Trophoblast cell (in vitro differentiated cells and primary cell): Measurements from ENCODE around the gene SEMA7A.
"Not testable (repeated sequence)": the region's sequence is repeated elsewhere in the genome, so short reads cannot be mapped to it uniquely, and the experiment has no call there.

ENCODE experiments used
- DNase-seq, 2 donors: peaks; one replicate each; pipeline ENCODE4 v3.0.0-alpha.2; 2016
- H2AFZ ChIP-seq: 2 replicates; pipeline ENCODE4 v1.6.1; 2013; ENCODE audit warnings: low read length, moderate library complexity, mild to moderate bottlenecking; ENCODE audit not compliant: insufficient read depth, poor library complexity
- H2AK5ac ChIP-seq: 2 replicates; pipeline ENCODE4 v1.6.1; 2013; ENCODE audit warnings: mild to moderate bottlenecking, low read length
- H2BK120ac ChIP-seq: 2 replicates; pipeline ENCODE4 v1.6.1; 2013; ENCODE audit warnings: low read length, mild to moderate bottlenecking, moderate library complexity; ENCODE audit not compliant: insufficient read depth, poor library complexity
- H2BK12ac ChIP-seq: 2 replicates; pipeline ENCODE4 v1.6.1; 2013; ENCODE audit warnings: mild to moderate bottlenecking, low read length, moderate library complexity
- H2BK5ac ChIP-seq: 2 replicates; pipeline ENCODE4 v1.6.1; 2013; ENCODE audit warnings: low read length, low read depth, moderate library complexity, mild to moderate bottlenecking; ENCODE audit not compliant: poor library complexity
- H3K14ac ChIP-seq: 2 replicates; pipeline ENCODE4 v1.6.1; 2013; ENCODE audit warnings: mild to moderate bottlenecking, low read length
- H3K18ac ChIP-seq: 2 replicates; pipeline ENCODE4 v1.6.1; 2013; ENCODE audit warnings: mild to moderate bottlenecking, low read length
- H3K23ac ChIP-seq: 2 replicates; pipeline ENCODE4 v1.6.1; 2013; ENCODE audit warnings: low read length
- H3K27ac ChIP-seq: 2 replicates; pipeline ENCODE4 v1.5.1; 2013; ENCODE audit warnings: low read depth, mild to moderate bottlenecking, inconsistent platforms, low read length, moderate library complexity
- H3K27me3 ChIP-seq: 2 replicates; pipeline ENCODE4 v1.6.1; 2013; ENCODE audit warnings: inconsistent platforms, mild to moderate bottlenecking, low read length, moderate library complexity; ENCODE audit not compliant: insufficient read depth
- H3K36me3 ChIP-seq, 2 experiments: 1 replicate in 1 of 2; 2 replicates in 1 of 2; pipeline ENCODE4 v1.6.1; 2013; ENCODE audit warnings: low read length in 2 of 2, mild to moderate bottlenecking in 2 of 2, moderate library complexity in 1 of 2; ENCODE audit not compliant: insufficient read depth in 2 of 2, control insufficient read depth in 1 of 2
- H3K4ac ChIP-seq: 2 replicates; pipeline ENCODE4 v1.6.1; 2013; ENCODE audit warnings: low read depth, mild to moderate bottlenecking, low read length, moderate library complexity
- H3K4me1 ChIP-seq, 2 experiments: 1 replicate in 1 of 2; 2 replicates in 1 of 2; pipeline ENCODE4 v1.6.1; 2013; ENCODE audit warnings: low read length in 2 of 2, mild to moderate bottlenecking in 2 of 2, moderate library complexity in 1 of 2; ENCODE audit not compliant: insufficient read depth in 2 of 2, control insufficient read depth in 1 of 2
- H3K4me2 ChIP-seq: 2 replicates; pipeline ENCODE4 v1.6.1; 2013; ENCODE audit warnings: inconsistent platforms, mild to moderate bottlenecking, low read length, moderate library complexity
- H3K4me3 ChIP-seq: 2 replicates; pipeline ENCODE4 v1.5.1; 2013; ENCODE audit warnings: mild to moderate bottlenecking, low read depth, low read length, inconsistent platforms
- H3K79me1 ChIP-seq: one replicate; pipeline ENCODE4 v1.6.1; 2013; ENCODE audit warnings: low read length
- H3K79me2 ChIP-seq: 2 replicates; pipeline ENCODE4 v1.6.1; 2013; ENCODE audit warnings: low read length, mild to moderate bottlenecking; ENCODE audit not compliant: control insufficient read depth, insufficient read depth, poor library complexity
- H3K9ac ChIP-seq: 2 replicates; pipeline ENCODE4 v1.6.1; 2013; ENCODE audit warnings: mild to moderate bottlenecking, low read length
- H3K9me3 ChIP-seq: 2 replicates; pipeline ENCODE4 v1.6.1; 2013; ENCODE audit warnings: low read depth, mild to moderate bottlenecking, control low read depth, inconsistent platforms, low read length; ENCODE audit not compliant: insufficient read depth
- H4K12ac ChIP-seq: 2 replicates; pipeline ENCODE4 v1.6.1; 2013; ENCODE audit warnings: low read depth, mild to moderate bottlenecking, low read length, moderate library complexity
- H4K8ac ChIP-seq: 2 replicates; pipeline ENCODE4 v1.6.1; 2013; ENCODE audit warnings: low read depth, mild to moderate bottlenecking, low read length, moderate library complexity
- H4K91ac ChIP-seq: one replicate; pipeline ENCODE4 v1.6.1; 2013; ENCODE audit warnings: low read depth, mild to moderate bottlenecking, low read length, moderate library complexity
- whole genome bisulfite sequencing: extraction: QIAGEN DNeasy Blood & Tissue Kit; methylation state at CpG from one replicate; pipeline ENCODE4 v1.1.7; 2013; ENCODE audit warnings: missing lambda C conversion rate; ENCODE audit not compliant: insufficient read length, insufficient coverage; ENCODE audit errors: extremely low coverage; 5-methylcytosine and 5-hydroxymethylcytosine counted together

SEMA7A gene

DNA sequence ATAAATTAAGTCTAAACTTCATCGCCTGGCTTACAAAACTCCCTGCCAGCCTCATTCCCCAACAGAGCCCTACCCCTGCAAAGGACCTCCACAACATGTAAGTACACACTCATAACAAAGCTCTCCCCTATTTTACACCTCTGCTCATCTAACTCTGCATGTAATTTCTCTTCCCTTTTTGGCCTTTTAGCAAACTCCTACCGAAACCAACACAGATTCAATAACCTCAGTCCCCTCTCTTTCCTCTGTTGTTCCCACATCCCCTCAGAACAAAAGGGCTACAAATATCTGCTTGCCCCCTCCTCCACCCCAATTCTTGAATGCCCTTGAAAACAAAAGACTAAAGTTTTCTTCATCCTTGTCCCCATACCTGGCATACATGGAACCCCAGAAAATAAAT, 26.5 kb upstream of the SEMA7A start:
- no peak overlapping the region for H3K18ac ChIP-seq
- H3K23ac ChIP-seq: no peak overlapping the region
- H3K4me3 ChIP-seq: no peak overlapping the region
- H4K12ac ChIP-seq: no peak overlapping the region
- H3K27ac ChIP-seq: no peak overlapping the region
- H4K8ac ChIP-seq: peak overlapping the region; percentile 77
- H2BK120ac ChIP-seq: no peak overlapping the region
- peak overlapping the region; percentile 16 for H3K9ac ChIP-seq
- no peaks in the 10 kb centered on the region for H3K27me3 ChIP-seq
- peaks cover 4% of the 10 kb centered on the region in 2 experiments for H3K36me3 ChIP-seq
- no peak overlapping the region for H2AK5ac ChIP-seq
- peaks cover 6% of the 10 kb centered on the region for H3K79me1 ChIP-seq
- DNase-seq: no peak
- WGBS: 100% methylated on average over 1 of the region's 2 CpGs
- H2BK12ac ChIP-seq: no peak overlapping the region
- H3K14ac ChIP-seq: no peak overlapping the region
- no peak overlapping the region for H4K91ac ChIP-seq
- peaks cover 5% of the 10 kb centered on the region for H3K79me2 ChIP-seq
- H3K4me1 ChIP-seq: peaks cover 0 to 3% of the 10 kb centered on the region in 2 experiments
- H2BK5ac ChIP-seq: no peak overlapping the region
- H3K9me3 ChIP-seq: no peaks in the 10 kb centered on the region
- peak overlapping the region; percentile 68 for H3K4me2 ChIP-seq
- H3K4ac ChIP-seq: peak overlapping the region; percentile 58
- H2AFZ ChIP-seq: no peak overlapping the region

- not testable (repeated sequence) for H3K9me3 ChIP-seq, H3K18ac ChIP-seq, H3K9ac ChIP-seq, H3K23ac ChIP-seq, H2BK12ac ChIP-seq, H3K4me1 ChIP-seq, H3K4ac ChIP-seq, H2BK5ac ChIP-seq, H4K12ac ChIP-seq, DNase-seq, H2AK5ac ChIP-seq, H2AFZ ChIP-seq, H3K79me2 ChIP-seq, H4K91ac ChIP-seq, H3K27ac ChIP-seq, H2BK120ac ChIP-seq, H3K36me3 ChIP-seq, H3K4me3 ChIP-seq, H3K79me1 ChIP-seq, H3K14ac ChIP-seq, H3K27me3 ChIP-seq, H4K8ac ChIP-seq, H3K4me2 ChIP-seq
- WGBS: no CpG with 5 or more reads among the region's 14 CpGs
Observed at GRCh38 chr15:74459798-74460197, 26.0 kb upstream of the SEMA7A start.

DNA sequence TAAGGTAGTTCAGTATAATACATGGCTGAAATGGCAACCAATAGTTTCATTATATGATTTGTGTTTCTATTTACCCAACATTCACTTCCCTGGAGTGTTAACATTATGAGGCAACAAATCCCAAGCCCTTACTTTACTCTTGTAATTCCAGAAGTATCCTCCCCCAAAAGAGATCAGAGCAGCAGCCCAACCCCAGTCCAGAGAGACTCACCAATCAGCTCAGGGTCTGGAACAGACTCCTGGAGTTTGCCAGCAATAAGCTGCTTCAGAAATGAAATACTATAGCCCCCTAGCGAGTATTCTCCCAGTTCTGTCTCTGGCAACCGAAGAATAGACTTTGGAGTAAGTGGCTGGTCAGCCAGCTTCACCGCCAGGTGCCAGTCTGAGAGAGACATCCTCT, 24.7 kb upstream of the SEMA7A start:
- Histone ChIP-seq H2AK5ac (no peak overlapping the region), H3K79me1 (peaks cover 6% of the 10 kb centered on the region), H2BK120ac (no peak overlapping the region), H3K4me1 (peaks cover 0 to 3% of the 10 kb centered on the region in 2 experiments), H3K27ac (no peak overlapping the region), H3K23ac (no peak overlapping the region), H3K9me3 (no peaks in the 10 kb centered on the region), H3K4me2 (no peak overlapping the region), H4K12ac (no peak overlapping the region), H3K14ac (no peak overlapping the region), H3K4me3 (no peak overlapping the region), H3K27me3 (no peaks in the 10 kb centered on the region), H2BK5ac (no peak overlapping the region), H4K8ac (no peak overlapping the region), H3K9ac (no peak overlapping the region), H3K36me3 (peaks cover 4% of the 10 kb centered on the region in 2 experiments), H3K18ac (no peak overlapping the region), H3K79me2 (peaks cover 5% of the 10 kb centered on the region), H3K4ac (no peak overlapping the region), H2BK12ac (no peak overlapping the region), H4K91ac (no peak overlapping the region), H2AFZ (no peak overlapping the region)
- no CpG with 5 or more reads among the region's 3 CpGs for WGBS
- DNase-seq: no peak

- no CpG with 5 or more reads among the region's 10 CpGs for WGBS
- not testable (repeated sequence) for H3K4ac ChIP-seq, H4K91ac ChIP-seq, H3K18ac ChIP-seq, H3K36me3 ChIP-seq, H3K4me2 ChIP-seq, H2AK5ac ChIP-seq, H3K79me2 ChIP-seq, H3K4me3 ChIP-seq, H3K27ac ChIP-seq, H3K9me3 ChIP-seq, H2BK12ac ChIP-seq, H3K23ac ChIP-seq, H3K14ac ChIP-seq, H3K27me3 ChIP-seq, H4K8ac ChIP-seq, DNase-seq, H2BK120ac ChIP-seq, H3K79me1 ChIP-seq, H2AFZ ChIP-seq, H3K9ac ChIP-seq, H3K4me1 ChIP-seq, H4K12ac ChIP-seq, H2BK5ac ChIP-seq
Observed at GRCh38 chr15:74457036-74457435, 23.3 kb upstream of the SEMA7A start.
